H1 (cell line): ENCODE data around the gene PLPP4. TPM values are rescaled to one million over a fixed set of nuclear protein-coding genes. Genes with fewer than 3 reads are reported as not detected.

Experiments used
- EZH2 ChIP-seq: fragments of 200-600 bp; sonication (generic); IDR thresholded peaks from 2 replicates; pipeline ENCODE4 v1.7.1; 2012; ENCODE audit warnings: low read depth, mild to moderate bottlenecking, moderate library complexity, low read length, inconsistent platforms; ENCODE audit not compliant: severe bottlenecking
- MAFK ChIP-seq: IDR thresholded peaks from 2 replicates; pipeline ENCODE4 v1.6.1; 2012; ENCODE audit warnings: low read depth, mild to moderate bottlenecking, improper control_type of control experiment, low read length
- SIX5 ChIP-seq: IDR thresholded peaks from 2 replicates; pipeline ENCODE4 v1.6.1; 2011; ENCODE audit warnings: mild to moderate bottlenecking, low read depth, low read length
- polyA plus RNA-seq, 7 experiments: library from polyadenylated mRNA; depleted of rRNA in 3 of 7; stranded (reverse) in 5 of 7; unstranded in 2 of 7; fragments of >200 nt in 5 of 7; fragments of 200-250 nt in 2 of 7; gene quantifications; 1 replicate in 5 of 7; 2 replicates in 1 of 7; 4 replicates in 1 of 7; pipeline versions ENCODE4 v1.2.1 to v1.2.3, GENCODE V29; 2011 to 2013; ENCODE audit warnings: missing spikeins in 2 of 7, mixed read lengths in 2 of 7
- total RNA-seq: library from RNA; stranded (reverse); fragmentation: NEBNext Ultra II Directional; extraction: Animal tissue kit (Norgen Biotek cat#: 25700); gene quantifications from 2 replicates; pipeline ENCODE4 v1.2.1, GENCODE V29; 2021

PLPP4 gene
- total and polyA plus RNA-seq, 2 of the 8 experiments (the other 6 are each of a cell fraction or from before 2014, with no cell fraction given): 0.30 TPM; not detected in 1

GRCh38 chr10:120505866-120506265 is 48.8 kb downstream of the PLPP4 start (continued):
- TF ChIP-seq MAFK (no peak), EZH2 (no peak), SIX5 (no peak)
